Parathyroid adenoma (tissue), 2 donors: Measurements from ENCODE around the gene MRPS33.

Experiments used
- H2AFZ ChIP-seq: fragments of 300-600 bp; sonication (generic); one replicate; pipeline ENCODE4 v1.7.0; 2017; ENCODE audit warnings: antibody characterized with exemption, mild to moderate bottlenecking
- H3K27ac ChIP-seq: fragments of 300-600 bp; sonication (generic); one replicate; pipeline ENCODE4 v1.7.0; 2017
- H3K27me3 ChIP-seq: fragments of 300-600 bp; sonication (generic); one replicate; pipeline ENCODE4 v1.7.0; 2017; ENCODE audit warnings: low read length; ENCODE audit not compliant: control insufficient read depth, insufficient read depth
- H3K36me3 ChIP-seq: fragments of 300-600 bp; sonication (generic); one replicate; pipeline ENCODE4 v1.7.0; 2017; ENCODE audit warnings: low read length; ENCODE audit not compliant: control insufficient read depth, insufficient read depth
- H3K4me1 ChIP-seq: fragments of 300-600 bp; sonication (generic); one replicate; pipeline ENCODE4 v1.7.0; 2017; ENCODE audit warnings: control low read depth
- H3K4me2 ChIP-seq: fragments of 300-600 bp; sonication (generic); one replicate; pipeline ENCODE4 v1.7.0; 2017; ENCODE audit warnings: low read length
- H3K4me3 ChIP-seq: fragments of 300-600 bp; sonication (generic); one replicate; pipeline ENCODE4 v1.7.0; 2017; ENCODE audit warnings: low read depth, low read length
- H3K79me2 ChIP-seq: fragments of 300-600 bp; sonication (generic); one replicate; pipeline ENCODE4 v1.7.0; 2017; ENCODE audit warnings: control low read depth
- H3K9ac ChIP-seq: fragments of 300-600 bp; sonication (generic); one replicate; pipeline ENCODE4 v1.7.0; 2017; ENCODE audit warnings: mild to moderate bottlenecking
- H3K9me3 ChIP-seq: fragments of 300-600 bp; sonication (generic); one replicate; pipeline ENCODE4 v1.7.0; 2017; ENCODE audit warnings: low read length; ENCODE audit not compliant: control insufficient read depth
- CTCF ChIP-seq: fragments of 300-600 bp; sonication (generic); IDR thresholded peaks from one replicate; pipeline ENCODE4 v1.7.0; 2017; ENCODE audit warnings: antibody characterized with exemption, mild to moderate bottlenecking
- donor health status: primary hyperparathyroidism.

The MRPS33 gene

GRCh38 chr7:141001546-141001945 is 13.2 kb downstream of the MRPS33 start:
- Histone ChIP-seq H3K4me2 (no peak overlapping the region), H2AFZ (no peak overlapping the region), H3K27me3 (no peaks in the 10 kb centered on the region), H3K79me2 (no peaks in the 10 kb centered on the region), H3K9ac (no peak overlapping the region), H3K4me1 (no peaks in the 10 kb centered on the region), H3K36me3 (no peaks in the 10 kb centered on the region), H3K4me3 (no peak overlapping the region), H3K9me3 (no peaks in the 10 kb centered on the region), H3K27ac (no peak overlapping the region)
- no peak for TF ChIP-seq CTCF

GRCh38 chr7:141001122-141001521 is 13.6 kb downstream of the MRPS33 start:
- no peak overlapping the region for H3K27ac ChIP-seq
- no peak for TF ChIP-seq CTCF
- no peak overlapping the region for H3K4me2 ChIP-seq
- no peaks in the 10 kb centered on the region for H3K9me3 ChIP-seq
- no peaks in the 10 kb centered on the region for H3K27me3 ChIP-seq
- no peak overlapping the region for H3K4me3 ChIP-seq
- no peaks in the 10 kb centered on the region for H3K79me2 ChIP-seq
- H3K9ac ChIP-seq = no peak overlapping the region
- no peaks in the 10 kb centered on the region for H3K36me3 ChIP-seq
- no peak overlapping the region for H2AFZ ChIP-seq
- no peaks in the 10 kb centered on the region for H3K4me1 ChIP-seq

DNA sequence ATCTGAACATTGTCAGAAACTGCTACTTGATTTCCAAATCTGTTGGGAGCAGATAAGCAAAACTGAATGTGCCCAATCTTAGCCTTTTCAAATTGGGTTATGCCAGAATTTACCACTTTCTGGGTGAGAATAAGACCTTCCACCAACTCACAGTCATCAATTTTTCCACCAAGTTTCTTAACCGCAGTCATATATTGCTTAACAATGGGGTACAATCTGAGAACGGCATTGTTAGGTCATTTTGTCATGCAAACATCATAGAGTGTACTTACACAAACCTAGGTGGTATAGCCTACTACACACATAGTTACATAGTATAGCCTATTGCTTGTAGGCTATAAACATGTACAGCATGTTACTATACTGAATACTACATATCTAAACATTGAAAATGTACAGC is 16.0 kb downstream of the MRPS33 start:
- Histone ChIP-seq H3K4me2 (no peak overlapping the region), H3K4me1 (no peaks in the 10 kb centered on the region), H3K4me3 (no peak overlapping the region), H3K9ac (no peak overlapping the region), H3K27ac (no peak overlapping the region), H3K36me3 (no peaks in the 10 kb centered on the region), H3K27me3 (no peaks in the 10 kb centered on the region), H2AFZ (no peak overlapping the region), H3K79me2 (no peaks in the 10 kb centered on the region), H3K9me3 (no peaks in the 10 kb centered on the region)
- no peak for TF ChIP-seq CTCF

DNA sequence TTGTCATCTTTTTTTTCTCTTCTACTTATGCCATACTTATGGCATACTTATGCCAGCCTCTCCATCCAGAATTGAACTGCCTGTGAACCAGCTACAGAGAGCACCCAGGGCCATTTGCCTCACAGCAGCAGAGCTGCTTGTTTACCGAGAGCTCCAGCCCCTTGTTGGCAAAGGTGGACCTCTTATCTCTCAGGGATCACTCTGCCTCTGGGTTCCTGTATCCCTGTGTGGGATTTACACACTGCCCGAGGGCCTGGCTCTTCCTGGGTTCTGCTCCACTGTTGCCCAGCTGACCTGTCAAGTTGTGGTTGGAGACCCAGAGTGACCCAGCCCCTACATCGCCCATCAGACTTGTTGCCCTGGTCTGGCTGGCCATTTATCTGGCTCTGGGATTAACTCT is 22.3 kb downstream of the MRPS33 start:
- no peak overlapping the region for H3K9ac ChIP-seq
- no peaks in the 10 kb centered on the region for H3K79me2 ChIP-seq
- peak overlapping the region; percentile 41 for H2AFZ ChIP-seq
- no peak overlapping the region for H3K4me3 ChIP-seq
- H3K27ac ChIP-seq = no peak overlapping the region
- H3K27me3 ChIP-seq = no peaks in the 10 kb centered on the region
- no peaks in the 10 kb centered on the region for H3K9me3 ChIP-seq
- TF ChIP-seq CTCF = no peak
- no peaks in the 10 kb centered on the region for H3K36me3 ChIP-seq
- peaks cover 4% of the 10 kb centered on the region for H3K4me1 ChIP-seq
- no peak overlapping the region for H3K4me2 ChIP-seq

DNA sequence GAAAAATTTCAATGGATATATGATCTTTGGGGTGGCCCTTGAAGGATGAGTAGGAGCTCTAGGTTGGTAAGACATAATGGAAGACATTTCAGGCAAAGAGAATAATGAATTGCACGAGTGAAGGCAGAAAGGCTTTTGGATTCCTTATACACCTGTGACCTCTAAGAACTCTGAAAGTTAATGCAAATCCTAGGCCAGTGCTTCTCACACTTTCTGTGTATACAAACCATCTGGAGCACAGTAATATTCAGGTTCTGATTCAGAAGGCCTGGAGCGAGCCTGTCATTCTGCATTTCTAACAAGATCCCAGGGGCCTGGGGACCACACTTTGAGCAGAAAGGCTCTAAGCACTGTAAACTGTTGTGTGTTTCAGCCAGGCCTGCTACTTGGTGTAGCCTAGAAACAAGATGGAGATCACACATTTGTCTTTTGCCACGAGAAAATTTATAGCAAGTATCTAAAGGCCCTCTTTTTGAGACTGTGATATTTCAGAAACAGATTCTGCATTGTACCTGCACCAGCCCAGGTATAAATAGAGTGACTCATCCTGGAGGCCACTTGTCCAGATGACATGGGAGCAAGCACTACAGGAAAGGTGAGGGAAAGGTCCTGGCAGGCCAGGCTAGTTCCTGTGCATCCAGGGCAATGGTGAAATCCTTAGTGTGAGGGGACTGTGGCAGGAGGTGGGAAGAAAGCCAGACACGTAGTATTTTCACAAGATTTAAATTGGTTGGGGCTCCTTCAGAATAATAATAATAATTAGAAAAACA is 24.4 kb downstream of the MRPS33 start:
- Histone ChIP-seq H3K4me1 (peaks cover 4% of the 10 kb centered on the region), H3K36me3 (no peaks in the 10 kb centered on the region), H2AFZ (no peak overlapping the region), H3K9ac (no peak overlapping the region), H3K4me2 (no peak overlapping the region), H3K27me3 (no peaks in the 10 kb centered on the region), H3K79me2 (no peaks in the 10 kb centered on the region), H3K9me3 (no peaks in the 10 kb centered on the region), H3K4me3 (no peak overlapping the region), H3K27ac (no peak overlapping the region)
- no peak for TF ChIP-seq CTCF
